Coronary artery (tissue), 2 donors: ENCODE data around the gene NHP2.

Source experiments
- DNase-seq: peaks from one replicate; pipeline ENCODE4 v3.0.0-alpha.2; 2017; ENCODE audit warnings: low spot score
- H3K27ac ChIP-seq, 2 donors: fragments of 200-600 bp; sonication (generic); one replicate each; pipeline ENCODE4 v1.5.1; 2016 to 2019
- H3K4me3 ChIP-seq: fragments of 200-600 bp; sonication (generic); 2 replicates; pipeline ENCODE4 v1.5.1; 2016; ENCODE audit warnings: mild to moderate bottlenecking, moderate library complexity
- TF ChIP-seq, protein P1 (sequence below): fragments of 200-600 bp; sonication (generic); IDR thresholded peaks from one replicate; pipeline ENCODE4 v1.5.1; 2019; ENCODE audit warnings: antibody characterized with exemption

The NHP2 gene

DNA sequence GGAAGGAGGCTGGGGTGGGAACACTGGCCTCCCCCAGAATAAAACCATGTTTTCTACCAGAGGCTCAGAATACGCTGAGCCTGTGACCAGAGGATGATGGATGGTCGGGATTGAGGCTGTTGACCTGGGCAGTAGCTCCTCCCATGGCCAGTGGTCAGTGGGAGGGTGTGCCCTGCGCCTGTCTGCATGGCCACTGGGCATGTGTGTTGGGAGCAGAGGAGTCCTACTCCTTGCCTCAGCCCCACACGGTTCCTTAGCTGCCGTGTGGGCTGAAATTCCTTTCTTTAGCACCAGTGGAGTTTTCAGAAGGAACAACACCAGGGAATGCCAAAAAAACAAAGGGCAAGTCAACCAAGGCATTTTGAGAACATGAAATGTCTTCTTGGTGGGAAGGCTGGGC, 31.3 kb downstream of the NHP2 start:
- TF ChIP-seq, protein P1, sequence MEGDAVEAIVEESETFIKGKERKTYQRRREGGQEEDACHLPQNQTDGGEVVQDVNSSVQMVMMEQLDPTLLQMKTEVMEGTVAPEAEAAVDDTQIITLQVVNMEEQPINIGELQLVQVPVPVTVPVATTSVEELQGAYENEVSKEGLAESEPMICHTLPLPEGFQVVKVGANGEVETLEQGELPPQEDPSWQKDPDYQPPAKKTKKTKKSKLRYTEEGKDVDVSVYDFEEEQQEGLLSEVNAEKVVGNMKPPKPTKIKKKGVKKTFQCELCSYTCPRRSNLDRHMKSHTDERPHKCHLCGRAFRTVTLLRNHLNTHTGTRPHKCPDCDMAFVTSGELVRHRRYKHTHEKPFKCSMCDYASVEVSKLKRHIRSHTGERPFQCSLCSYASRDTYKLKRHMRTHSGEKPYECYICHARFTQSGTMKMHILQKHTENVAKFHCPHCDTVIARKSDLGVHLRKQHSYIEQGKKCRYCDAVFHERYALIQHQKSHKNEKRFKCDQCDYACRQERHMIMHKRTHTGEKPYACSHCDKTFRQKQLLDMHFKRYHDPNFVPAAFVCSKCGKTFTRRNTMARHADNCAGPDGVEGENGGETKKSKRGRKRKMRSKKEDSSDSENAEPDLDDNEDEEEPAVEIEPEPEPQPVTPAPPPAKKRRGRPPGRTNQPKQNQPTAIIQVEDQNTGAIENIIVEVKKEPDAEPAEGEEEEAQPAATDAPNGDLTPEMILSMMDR: no peak
- H3K27ac ChIP-seq: no peak overlapping the region
- H3K4me3 ChIP-seq: no peak overlapping the region
- no peak for DNase-seq

DNA sequence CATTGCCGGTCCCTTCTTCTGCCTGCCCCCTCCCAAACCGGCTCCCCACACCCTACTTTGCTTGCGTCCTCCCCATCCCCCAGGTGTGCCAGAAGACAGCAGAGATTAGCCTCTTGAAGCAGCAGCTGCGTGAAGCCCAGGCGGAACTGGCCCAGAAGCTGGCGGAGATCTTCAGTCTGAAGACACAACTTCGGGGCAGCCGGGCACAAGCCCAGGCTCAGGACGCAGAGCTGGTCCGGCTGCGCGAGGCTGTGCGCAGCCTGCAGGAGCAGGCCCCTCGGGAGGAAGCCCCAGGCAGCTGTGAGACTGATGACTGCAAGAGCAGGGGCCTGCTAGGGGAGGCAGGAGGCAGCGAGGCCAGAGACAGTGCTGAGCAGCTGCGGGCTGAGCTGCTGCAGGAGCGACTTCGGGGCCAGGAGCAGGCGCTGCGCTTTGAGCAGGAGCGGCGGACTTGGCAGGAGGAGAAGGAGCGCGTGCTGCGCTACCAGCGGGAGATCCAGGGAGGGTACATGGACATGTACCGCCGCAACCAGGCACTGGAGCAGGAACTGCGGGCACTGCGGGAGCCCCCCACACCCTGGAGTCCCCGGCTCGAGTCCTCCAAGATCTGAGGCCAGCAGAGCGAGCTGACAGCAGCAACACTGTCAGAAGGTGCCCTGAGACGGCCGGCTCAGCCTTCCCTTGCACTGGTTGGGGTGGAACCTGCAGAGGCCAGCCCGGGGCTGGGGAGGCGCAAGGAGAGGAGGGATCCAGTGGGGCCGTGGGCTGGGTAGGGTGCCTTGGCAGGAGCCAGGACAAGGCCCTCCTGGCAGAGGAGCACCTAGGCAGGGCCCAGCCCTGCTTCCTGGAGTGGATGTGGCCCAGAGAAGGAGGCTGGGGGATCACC, 32.1 kb downstream of the NHP2 start:
- no peak overlapping the region for H3K4me3 ChIP-seq
- TF ChIP-seq, protein P1: no peak
- no peak overlapping the region for H3K27ac ChIP-seq
- no peak for DNase-seq

DNA sequence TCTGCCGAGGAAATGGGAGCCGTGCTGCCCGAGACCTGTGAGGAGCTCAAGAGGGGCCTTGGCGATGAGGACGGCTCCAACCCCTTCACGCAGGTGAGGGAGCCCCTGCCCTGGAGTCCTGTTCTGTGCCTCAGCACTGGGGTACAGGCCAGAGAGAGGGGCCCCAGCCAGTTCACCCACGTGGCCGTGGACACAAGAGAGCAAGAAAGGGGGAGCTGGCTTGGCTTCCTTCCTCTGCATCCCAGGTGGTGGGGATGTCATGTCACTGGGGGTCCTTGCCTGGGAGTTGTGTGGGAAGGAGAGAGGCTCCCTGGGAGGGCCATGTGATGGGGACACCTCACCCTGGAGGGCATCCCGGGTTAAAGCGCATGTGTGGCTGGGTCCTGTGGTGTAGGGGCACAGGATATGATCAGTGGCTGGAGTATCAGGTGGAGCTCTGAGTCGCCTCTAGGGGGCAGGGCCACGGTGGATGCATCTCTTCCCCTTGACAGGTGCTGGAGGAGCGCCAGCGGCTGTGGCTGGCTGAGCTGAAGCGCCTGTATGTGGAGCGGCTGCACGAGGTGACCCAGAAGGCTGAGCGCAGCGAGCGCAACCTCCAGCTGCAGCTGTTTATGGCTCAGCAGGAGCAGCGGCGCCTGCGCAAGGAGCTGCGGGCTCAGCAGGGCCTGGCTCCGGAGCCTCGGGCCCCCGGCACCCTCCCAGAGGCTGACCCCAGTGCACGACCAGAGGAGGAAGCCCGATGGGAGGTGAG, 32.9 kb downstream of the NHP2 start:
- no peak overlapping the region for H3K27ac ChIP-seq
- H3K4me3 ChIP-seq: no peak overlapping the region
- DNase-seq: no peak
- TF ChIP-seq, protein P1: no peak

DNA sequence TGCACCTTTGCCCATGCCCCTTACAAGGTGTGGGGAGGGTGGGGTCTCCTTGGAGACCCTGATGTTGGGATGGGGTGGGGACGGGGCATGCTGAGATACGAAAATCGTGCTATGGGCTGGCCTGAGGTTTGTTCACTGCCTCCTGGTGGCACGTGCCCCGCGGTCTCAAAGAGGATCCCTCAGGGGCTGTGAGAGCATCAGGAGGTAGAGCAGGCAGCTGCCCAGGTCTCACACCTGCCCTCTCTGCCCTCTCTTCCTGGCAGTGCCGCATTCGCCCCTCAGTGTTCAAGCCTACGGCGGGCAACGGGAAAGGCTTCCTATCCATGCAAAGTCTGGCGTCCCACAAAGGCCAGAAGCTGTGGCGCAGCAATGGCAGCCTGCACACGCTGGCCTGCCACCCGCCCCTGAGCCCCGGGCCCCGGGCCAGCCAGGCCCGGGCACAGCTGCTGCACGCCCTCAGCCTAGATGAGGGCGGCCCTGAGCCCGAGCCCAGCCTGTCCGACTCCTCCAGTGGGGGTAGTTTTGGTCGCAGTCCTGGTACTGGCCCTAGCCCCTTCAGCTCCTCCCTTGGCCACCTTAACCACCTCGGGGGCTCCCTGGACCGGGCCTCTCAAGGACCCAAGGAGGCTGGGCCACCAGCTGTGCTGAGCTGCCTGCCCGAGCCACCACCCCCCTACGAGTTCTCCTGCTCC, 33.6 kb downstream of the NHP2 start:
- TF ChIP-seq, protein P1: no peak
- DNase-seq: no peak
- Histone ChIP-seq H3K27ac (no peak overlapping the region), H3K4me3 (no peak overlapping the region)

DNA sequence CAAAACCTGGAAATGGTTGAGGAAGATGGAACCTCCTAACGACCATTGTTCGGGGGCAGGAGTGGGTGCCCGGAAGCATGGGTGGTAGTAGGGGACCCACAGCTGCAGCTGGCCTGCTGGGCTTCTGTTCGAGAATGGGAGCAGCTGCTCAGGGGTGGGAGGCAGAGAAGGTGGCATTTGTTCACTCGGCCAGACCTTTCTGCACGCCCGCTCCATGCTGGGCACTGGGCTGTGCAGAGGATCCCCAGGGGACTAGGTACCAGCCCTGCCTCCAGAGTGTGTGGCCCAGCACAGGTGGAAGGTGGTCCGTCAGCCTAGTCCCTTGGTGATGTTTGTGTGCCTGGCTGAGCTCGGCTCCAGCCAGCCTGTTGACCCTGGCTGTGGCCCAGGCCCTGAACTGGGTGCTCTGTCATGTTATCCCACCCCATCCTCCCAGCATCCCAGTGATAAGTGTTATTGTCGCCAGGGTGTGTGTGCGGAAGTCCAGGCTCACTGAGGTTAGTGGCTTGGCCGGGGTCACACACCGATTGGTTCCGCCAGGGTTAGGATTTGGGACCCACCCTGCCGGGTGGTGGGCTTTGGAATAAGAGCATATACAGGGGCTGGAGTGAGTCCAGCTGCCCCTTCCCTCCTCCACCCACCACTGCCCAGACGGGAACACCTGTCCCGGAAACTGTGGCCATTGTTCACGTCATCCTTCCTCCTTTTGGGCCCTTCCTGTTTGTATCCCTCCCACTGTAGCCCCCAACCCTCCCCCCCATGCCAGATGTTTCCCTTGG, 35.6 kb downstream of the NHP2 start:
- H3K4me3 ChIP-seq: no peak overlapping the region
- H3K27ac ChIP-seq: no peak overlapping the region
- DNase-seq: no peak
- TF ChIP-seq, protein P1: no peak

DNA sequence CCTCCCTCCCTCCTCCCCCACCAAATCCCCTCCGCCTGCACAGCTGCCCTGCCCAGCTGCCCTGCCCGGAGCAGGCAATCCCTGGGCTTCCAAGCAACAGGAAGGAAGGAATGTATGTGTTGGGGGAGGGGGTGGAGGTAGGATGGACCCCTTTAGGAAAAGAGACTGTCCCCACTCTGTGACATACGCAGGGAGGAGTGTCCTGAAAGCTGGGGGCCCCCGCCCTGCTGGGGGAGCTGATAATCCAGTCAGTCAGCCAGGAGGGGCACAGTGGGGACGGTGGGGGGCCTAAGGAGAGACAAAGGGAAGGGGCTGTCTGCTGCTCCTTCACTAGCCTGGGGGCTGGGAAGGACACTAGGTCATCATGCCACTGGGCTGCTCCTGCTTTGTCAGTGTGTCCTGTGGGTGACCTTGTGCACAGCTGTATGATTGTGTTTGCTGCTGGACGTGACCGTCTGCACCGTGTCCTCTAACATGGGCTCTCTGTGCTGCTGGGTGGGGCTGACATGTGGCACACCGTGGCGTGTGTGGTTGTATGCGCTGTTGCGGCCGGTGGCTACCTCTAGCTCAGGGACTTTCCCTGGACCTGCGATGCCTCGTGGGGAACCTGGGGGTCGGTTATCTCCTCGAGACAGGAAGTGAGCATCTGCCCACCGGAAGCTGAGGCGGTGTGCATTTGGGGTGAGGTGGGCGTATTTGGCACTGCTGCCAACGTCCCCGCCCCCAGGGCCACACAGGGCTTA, 37.4 kb downstream of the NHP2 start:
- TF ChIP-seq, protein P1: no peak
- no peak overlapping the region for H3K4me3 ChIP-seq
- DNase-seq: no peak
- H3K27ac ChIP-seq: no peak overlapping the region
